ENCODE data around the gene CDKN2B.

DNA sequence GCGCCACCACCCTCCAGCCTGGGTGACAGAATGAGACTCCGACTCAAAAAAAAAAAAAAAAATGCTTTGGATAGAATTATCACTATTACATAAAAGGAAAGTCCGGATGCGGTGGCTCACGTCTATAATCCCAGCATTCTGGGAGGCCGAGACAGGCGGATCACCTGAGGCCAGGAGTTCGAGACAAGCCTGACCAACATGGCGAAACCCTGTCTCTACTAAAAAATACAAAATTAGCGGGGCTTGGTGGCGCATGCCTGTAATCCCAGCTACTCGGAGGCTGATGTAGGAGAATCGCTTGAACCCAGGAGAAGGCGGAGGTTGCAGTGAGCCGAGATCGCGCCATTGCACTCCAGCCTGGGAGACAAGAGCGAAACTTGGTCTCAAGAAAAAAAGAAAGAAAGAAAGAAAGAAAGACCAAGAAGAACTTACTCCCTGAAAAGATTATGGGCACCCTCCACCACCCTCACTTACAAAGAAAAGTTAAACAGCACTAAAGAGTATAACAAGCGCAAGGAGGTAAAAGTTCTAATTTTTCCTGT lies 32.7 kb downstream of the CDKN2B start:
- TF ChIP-seq POLR2A (IDR thresholded peaks at IDR 0.05), result no peak
- no peak for TF ChIP-seq POLR2AphosphoS5 (IDR thresholded peaks at IDR 0.05)
- TF ChIP-seq CTCF (IDR thresholded peaks at IDR 0.05 in 8 of 11, conservative IDR thresholded peaks at IDR 0.05 in 3 of 11), result no peak
